Osteoblast (primary cell): ENCODE data around the gene EPAS1. TPM values are rescaled to one million over a fixed set of nuclear protein-coding genes. Genes with fewer than 3 reads are reported as not detected.

Source experiments
- DNase-seq: peaks from one replicate; pipeline ENCODE4 v3.0.0; 2011; ENCODE audit warnings: low spot score, mixed read lengths; ENCODE audit not compliant: insufficient read length; ENCODE audit errors: missing footprints
- H2AFZ ChIP-seq: 2 replicates; pipeline ENCODE4 v1.6.0; 2011; ENCODE audit warnings: mild to moderate bottlenecking, low read length
- H3K27ac ChIP-seq: 2 replicates; pipeline ENCODE4 v1.5.1; 2011; ENCODE audit warnings: mild to moderate bottlenecking, low read depth, low read length, moderate library complexity
- H3K27me3 ChIP-seq: 2 replicates; pipeline ENCODE4 v1.6.0; 2012; ENCODE audit warnings: mild to moderate bottlenecking, control low read depth, inconsistent platforms, low read length, moderate library complexity; ENCODE audit not compliant: insufficient read depth
- H3K36me3 ChIP-seq: 2 replicates; pipeline ENCODE4 v1.5.1; 2011; ENCODE audit warnings: mild to moderate bottlenecking, low read length, control low read depth, moderate library complexity; ENCODE audit not compliant: insufficient read depth
- H3K4me1 ChIP-seq: 2 replicates; pipeline ENCODE4 v1.5.1; 2011; ENCODE audit warnings: mild to moderate bottlenecking, low read length, control low read depth, moderate library complexity; ENCODE audit not compliant: insufficient read depth
- H3K4me2 ChIP-seq: 2 replicates; pipeline ENCODE4 v1.6.0; 2011; ENCODE audit warnings: mild to moderate bottlenecking, low read length; ENCODE audit not compliant: insufficient read depth
- H3K4me3 ChIP-seq: fragments of 200-600 bp; sonication (generic); 3 replicates; pipeline ENCODE4 v1.5.1; 2012; ENCODE audit warnings: mild to moderate bottlenecking, low read length, inconsistent platforms; ENCODE audit not compliant: insufficient read depth
- H3K79me2 ChIP-seq: 2 replicates; pipeline ENCODE4 v1.6.0; 2012; ENCODE audit warnings: mild to moderate bottlenecking, low read length, control low read depth, inconsistent platforms; ENCODE audit not compliant: insufficient read depth
- H3K9me3 ChIP-seq: 2 replicates; pipeline ENCODE4 v1.5.1; 2011; ENCODE audit warnings: low read depth, low read length, control low read depth
- H4K20me1 ChIP-seq: 2 replicates; pipeline ENCODE4 v1.6.0; 2012; ENCODE audit warnings: mild to moderate bottlenecking, low read length, control low read depth; ENCODE audit not compliant: insufficient read depth
- CTCF ChIP-seq: IDR thresholded peaks from 2 replicates; pipeline ENCODE4 v1.5.1; 2011; ENCODE audit warnings: mild to moderate bottlenecking, low read depth, low read length, moderate library complexity; ENCODE audit errors: extremely low read depth
- total RNA-seq: library from RNA; depleted of rRNA; stranded (reverse); fragments of >200 nt; gene quantifications from 2 replicates; pipeline ENCODE4 v1.2.3, GENCODE V29; 2012

EPAS1 gene
- total RNA-seq, 1 donor: 260 TPM

- no peaks in the 10 kb centered on the region for H3K27me3 ChIP-seq
- DNase-seq: no peak
- peaks cover 11% of the 10 kb centered on the region for H3K4me1 ChIP-seq
- H2AFZ ChIP-seq: no peak overlapping the region
- H3K4me3 ChIP-seq: no peak overlapping the region
- TF ChIP-seq CTCF: no peak
- no peaks in the 10 kb centered on the region for H3K9me3 ChIP-seq
- H4K20me1 ChIP-seq: no peaks in the 10 kb centered on the region
- no peak overlapping the region for H3K27ac ChIP-seq
- H3K36me3 ChIP-seq: no peaks in the 10 kb centered on the region
- no peaks in the 10 kb centered on the region for H3K79me2 ChIP-seq
- no peak overlapping the region for H3K4me2 ChIP-seq
Measured at GRCh38 chr2:46411245-46411641, 114.0 kb downstream of the EPAS1 start.

- no peak for DNase-seq
- Histone ChIP-seq H3K79me2 (no peaks in the 10 kb centered on the region), H3K27ac (no peak overlapping the region), H4K20me1 (no peaks in the 10 kb centered on the region), H3K4me2 (no peak overlapping the region), H3K4me3 (no peak overlapping the region), H3K4me1 (peaks cover 11% of the 10 kb centered on the region), H3K27me3 (no peaks in the 10 kb centered on the region), H3K36me3 (no peaks in the 10 kb centered on the region), H3K9me3 (no peaks in the 10 kb centered on the region), H2AFZ (no peak overlapping the region)
- no peak for TF ChIP-seq CTCF
Measured at GRCh38 chr2:46411985-46412384, 114.8 kb downstream of the EPAS1 start.

- H3K36me3 ChIP-seq: no peaks in the 10 kb centered on the region
- H2AFZ ChIP-seq: peak overlapping the region; percentile 58
- H3K4me3 ChIP-seq: no peak overlapping the region
Measured at GRCh38 chr2:46413111-46413510, 115.9 kb downstream of the EPAS1 start.

GRCh38 chr2:46413631-46414030, 116.4 kb downstream of the EPAS1 start:
- no peak for TF ChIP-seq CTCF
- H3K4me1 ChIP-seq: peaks cover 8% of the 10 kb centered on the region
- no peak overlapping the region for H3K27ac ChIP-seq
- no peak overlapping the region for H2AFZ ChIP-seq
- no peaks in the 10 kb centered on the region for H3K79me2 ChIP-seq
- no peak for DNase-seq
- H3K4me3 ChIP-seq: no peak overlapping the region
- no peaks in the 10 kb centered on the region for H3K27me3 ChIP-seq
- H3K4me2 ChIP-seq: no peak overlapping the region
- no peaks in the 10 kb centered on the region for H3K36me3 ChIP-seq
- no peaks in the 10 kb centered on the region for H4K20me1 ChIP-seq
- no peaks in the 10 kb centered on the region for H3K9me3 ChIP-seq

More at GRCh38 chr2:46413111-46413510, 115.9 kb downstream of the EPAS1 start:
- H3K27ac ChIP-seq: no peak overlapping the region
- H3K4me1 ChIP-seq: peaks cover 11% of the 10 kb centered on the region
- H3K9me3 ChIP-seq: no peaks in the 10 kb centered on the region
- TF ChIP-seq CTCF: no peak
- no peak overlapping the region for H3K4me2 ChIP-seq
- no peak for DNase-seq
- no peaks in the 10 kb centered on the region for H4K20me1 ChIP-seq
- no peaks in the 10 kb centered on the region for H3K79me2 ChIP-seq
- no peaks in the 10 kb centered on the region for H3K27me3 ChIP-seq
